DOHH2 (cell line): ENCODE data around the gene ATXN2.

Experiments
- CTCF ChIP-seq: fragments of 200-600 bp; sonication (generic); IDR thresholded peaks from one replicate; pipeline ENCODE4 v1.5.1; 2014; ENCODE audit warnings: antibody characterized with exemption, mild to moderate bottlenecking, low read depth, low read length; ENCODE audit not compliant: poor library complexity, severe bottlenecking
- EZH2phosphoT487 ChIP-seq: fragments of 200-600 bp; sonication (generic); IDR thresholded peaks from 2 replicates; pipeline ENCODE4 v1.6.1; 2017; ENCODE audit warnings: borderline replicate concordance, mild to moderate bottlenecking, antibody characterized with exemption, low read length, moderate library complexity, mixed read lengths

DNA sequence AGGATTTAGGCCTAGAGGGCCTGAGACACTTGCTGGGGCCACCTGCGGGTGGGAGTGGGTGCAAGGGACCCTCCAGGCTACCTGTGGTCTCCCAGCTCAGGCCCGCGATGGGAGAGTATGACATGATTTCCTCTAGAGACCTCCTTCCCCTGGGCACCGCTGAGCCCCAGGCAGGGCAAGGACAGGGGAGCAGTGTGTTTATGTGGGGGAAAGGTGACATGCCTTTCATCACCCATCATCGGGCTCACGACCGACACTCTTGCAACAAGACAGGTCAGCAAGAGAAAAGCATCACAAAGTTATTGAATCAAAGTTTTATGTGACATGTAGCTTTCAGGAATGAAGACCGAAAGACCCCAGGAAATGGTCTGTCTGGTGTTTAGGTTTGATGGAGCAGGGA lies 173.5 kb downstream of the ATXN2 start:
- TF ChIP-seq EZH2phosphoT487 (no peak), CTCF (no peak)
